Urinary bladder (tissue), 4 donors: ENCODE results near the gene TECPR2. TPM values are rescaled to one million over a fixed set of nuclear protein-coding genes. Genes with fewer than 3 reads are reported as not detected.
"Not testable (repeated sequence)": the region's sequence is repeated elsewhere in the genome, so short reads cannot be mapped to it uniquely, and the experiment has no call there.

Experiments
- DNase-seq: peaks from one replicate; pipeline ENCODE4 v3.0.0-alpha.2; 2015; ENCODE audit errors: extremely low spot score
- H3K27ac ChIP-seq: one replicate; pipeline ENCODE4 v1.5.1; 2013; ENCODE audit warnings: low read depth, mild to moderate bottlenecking, moderate library complexity
- H3K36me3 ChIP-seq: one replicate; pipeline ENCODE4 v1.6.1; 2013; ENCODE audit warnings: mild to moderate bottlenecking, moderate library complexity; ENCODE audit not compliant: insufficient read depth
- H3K4me1 ChIP-seq: one replicate; pipeline ENCODE4 v1.6.1; 2013; ENCODE audit warnings: mild to moderate bottlenecking, moderate library complexity; ENCODE audit not compliant: insufficient read depth
- H3K4me3 ChIP-seq: one replicate; pipeline ENCODE4 v1.5.1; 2013; ENCODE audit warnings: low read depth, low read length
- WGBS: extraction: QIAGEN DNeasy Blood & Tissue Kit; methylation state at CpG from one replicate; pipeline ENCODE4 v1.1.7; 2013; 5-methylcytosine and 5-hydroxymethylcytosine counted together
- polyA plus RNA-seq: library from polyadenylated mRNA; stranded (reverse); fragments of 200-250 nt; gene quantifications from one replicate; pipeline ENCODE4 v1.2.3, GENCODE V29; 2013
- total RNA-seq: library from RNA; depleted of rRNA; stranded (reverse); fragments of >200 nt; gene quantifications from one replicate; pipeline ENCODE4 v1.2.3, GENCODE V29; 2014
- donor health status: healthy with polysubstance abuse.
- donor health status: healthy.

TECPR2 gene
- total and polyA plus RNA-seq, 2 donors = 12.5 to 15.6 TPM

DNA sequence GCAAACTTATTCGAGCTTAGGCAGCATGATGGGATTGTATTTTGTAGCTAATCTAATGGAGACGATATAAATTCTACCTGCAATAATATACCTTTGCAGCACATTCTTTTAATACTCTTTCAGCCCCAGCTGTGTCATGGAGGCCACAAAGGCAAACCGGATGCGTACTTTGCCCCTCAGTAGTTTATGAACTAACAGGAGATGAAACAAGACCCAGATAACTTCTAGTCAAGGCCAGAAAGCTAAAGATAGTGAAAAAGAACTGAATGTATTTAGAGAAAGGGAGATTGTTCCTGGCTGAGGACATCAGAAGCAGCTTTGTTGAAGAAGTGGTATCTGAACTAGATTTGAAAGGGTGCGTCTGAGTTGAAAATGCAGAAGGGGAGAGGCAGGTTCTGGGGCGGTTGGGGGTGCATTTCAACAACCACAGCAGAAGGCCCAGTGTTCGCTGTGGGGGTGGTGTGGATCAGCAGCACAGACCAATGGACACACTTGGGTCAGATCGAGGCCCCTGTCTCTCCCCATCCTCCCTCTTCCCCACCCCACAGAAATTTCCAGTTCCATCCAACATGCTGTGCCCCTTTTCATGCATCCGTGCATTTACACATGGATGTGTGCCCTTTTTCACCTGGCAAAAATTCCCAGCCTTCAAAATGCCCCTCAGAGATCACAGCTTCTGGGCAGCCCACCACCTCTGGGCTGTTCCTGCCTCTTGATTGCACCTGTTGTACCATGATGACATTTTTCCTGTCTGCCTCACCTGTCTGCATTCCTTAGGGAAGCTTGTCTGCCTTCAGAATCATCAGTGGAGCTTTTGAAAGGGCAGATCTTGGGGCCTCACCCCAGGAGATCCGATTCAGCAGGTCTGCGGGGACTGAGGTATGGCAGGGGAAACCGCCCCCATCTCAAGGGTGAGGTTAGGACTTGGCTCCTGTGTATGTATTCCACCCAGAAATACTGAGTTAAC lies 41.0 kb upstream of the TECPR2 start:
- 92% methylated on average over 12 of the region's 12 CpGs for WGBS
- Histone ChIP-seq H3K4me1 (no peaks in the 10 kb centered on the region), H3K27ac (no peak overlapping the region), H3K4me3 (no peak overlapping the region), H3K36me3 (no peaks in the 10 kb centered on the region)
- no peak for DNase-seq

DNA sequence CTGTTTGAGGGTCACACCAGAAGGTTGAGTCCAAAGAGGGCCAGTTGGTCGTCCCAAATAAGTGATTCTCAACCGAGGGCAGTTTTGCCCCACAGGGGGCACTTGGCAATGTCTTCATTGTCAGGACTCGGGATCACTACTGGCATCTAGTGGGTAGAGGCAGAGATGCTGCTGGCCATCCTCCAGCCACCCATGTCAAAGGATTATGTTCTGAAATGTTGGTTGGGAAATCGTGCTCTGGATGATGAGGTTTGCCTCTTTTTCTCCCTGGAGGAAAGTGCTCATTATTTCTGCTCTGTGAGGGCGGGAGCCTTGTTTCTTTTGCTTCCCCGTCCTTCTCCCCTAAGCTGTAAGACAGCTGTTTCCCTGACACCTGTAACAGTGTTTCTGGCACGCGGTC lies 39.6 kb upstream of the TECPR2 start:
- no peak for DNase-seq
- Histone ChIP-seq H3K27ac (no peak overlapping the region), H3K4me3 (no peak overlapping the region), H3K4me1 (no peaks in the 10 kb centered on the region), H3K36me3 (no peaks in the 10 kb centered on the region)
- 38% methylated on average over 8 of the region's 8 CpGs for WGBS

DNA sequence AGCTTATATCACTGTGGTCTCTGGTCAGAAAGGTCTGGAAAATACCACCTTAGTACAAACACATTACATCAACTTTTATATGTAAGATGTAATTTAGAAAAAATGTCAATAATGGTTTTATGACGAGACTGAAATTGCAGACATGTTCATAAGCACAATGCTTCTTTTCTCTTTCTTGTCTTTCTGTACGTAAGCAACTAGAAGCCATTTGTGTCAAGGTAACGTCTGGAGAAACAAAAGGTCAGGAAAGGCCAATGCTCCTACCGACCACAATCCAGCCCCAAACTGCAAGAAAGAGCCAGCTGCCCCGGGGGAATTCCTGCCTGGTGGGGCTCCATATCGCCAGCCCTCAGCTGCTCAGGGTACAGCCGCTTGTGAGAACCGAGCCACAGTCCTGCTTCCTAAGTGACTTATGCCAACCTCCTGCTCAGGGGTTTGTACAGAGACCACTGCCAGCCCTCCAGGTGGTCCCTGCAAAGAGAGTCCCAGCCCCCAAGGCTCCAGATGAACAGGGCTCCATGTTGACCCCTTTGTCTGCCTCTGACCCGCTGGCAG lies 36.9 kb upstream of the TECPR2 start:
- Histone ChIP-seq H3K4me1 (no peaks in the 10 kb centered on the region), H3K36me3 (no peaks in the 10 kb centered on the region), H3K27ac (no peak overlapping the region), H3K4me3 (no peak overlapping the region)
- no peak for DNase-seq
- 83% methylated on average over 9 of the region's 9 CpGs for WGBS

DNA sequence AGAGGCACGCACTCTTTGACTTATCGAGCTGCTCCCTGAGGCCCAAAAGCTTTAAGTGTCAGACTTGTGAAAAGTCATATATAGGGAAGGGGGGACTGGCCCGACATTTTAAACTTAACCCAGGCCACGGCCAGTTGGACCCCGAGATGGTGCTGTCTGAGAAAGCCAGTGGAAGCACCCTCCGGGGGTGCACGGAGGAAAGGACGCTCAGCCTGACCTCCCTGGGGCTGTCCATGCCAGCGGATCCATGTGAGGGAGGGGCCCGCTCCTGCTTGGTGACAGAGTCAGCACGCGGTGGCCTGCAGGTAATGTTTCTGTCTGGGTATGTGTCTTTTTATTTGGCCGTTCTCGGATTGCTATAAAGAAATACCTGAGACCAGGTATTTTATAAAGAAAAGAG lies 36.2 kb upstream of the TECPR2 start:
- Histone ChIP-seq H3K36me3 (no peaks in the 10 kb centered on the region), H3K27ac (no peak overlapping the region), H3K4me3 (no peak overlapping the region), H3K4me1 (no peaks in the 10 kb centered on the region)
- DNase-seq = no peak
- 93% methylated on average over 14 of the region's 14 CpGs for WGBS

DNA sequence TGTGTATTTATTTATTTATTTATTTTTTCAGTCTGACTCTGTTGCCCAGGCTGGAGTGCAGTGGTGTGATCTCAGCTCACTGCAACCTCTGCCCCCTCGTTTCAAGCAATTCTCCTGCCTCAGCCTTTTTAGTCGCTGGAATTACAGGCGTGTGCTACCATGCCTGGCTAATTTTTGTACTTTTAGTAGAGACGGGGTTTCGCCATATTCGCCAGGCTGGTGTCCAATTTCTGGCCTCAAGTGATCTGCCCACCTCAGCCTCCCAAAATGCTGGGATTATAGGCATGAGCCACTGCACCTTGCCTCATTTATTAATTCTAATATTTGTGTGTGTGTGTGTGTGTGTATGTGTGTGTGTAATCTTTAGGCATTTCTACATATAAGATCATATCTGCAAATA lies 33.4 kb upstream of the TECPR2 start:
- DNase-seq, H3K27ac ChIP-seq, H3K4me1 ChIP-seq, H3K4me3 ChIP-seq, H3K36me3 ChIP-seq: not testable (repeated sequence)
- WGBS = 93% methylated on average over 6 of the region's 6 CpGs

DNA sequence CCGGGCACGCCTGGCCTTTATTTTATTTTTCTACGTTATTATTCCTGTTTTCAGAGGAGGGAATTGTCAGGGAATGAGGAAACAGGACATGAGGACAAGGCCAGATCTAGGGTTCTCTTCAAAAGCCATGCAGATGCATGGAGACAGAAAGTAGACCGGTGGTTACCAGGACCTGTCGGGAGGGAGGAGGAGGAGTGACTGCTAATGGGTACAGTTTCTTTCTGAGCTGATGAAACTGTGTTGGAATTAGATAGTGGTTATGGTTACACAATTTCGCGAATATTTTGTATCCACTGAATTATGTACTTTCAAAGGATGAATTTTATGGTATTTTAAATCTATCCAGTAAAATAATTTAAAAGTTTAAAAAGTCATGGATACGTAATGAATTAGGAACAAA lies 31.9 kb upstream of the TECPR2 start:
- 94% methylated on average over 8 of the region's 8 CpGs for WGBS
- Histone ChIP-seq H3K36me3 (no peaks in the 10 kb centered on the region), H3K4me1 (no peaks in the 10 kb centered on the region), H3K4me3 (no peak overlapping the region), H3K27ac (no peak overlapping the region)
- no peak for DNase-seq

DNA sequence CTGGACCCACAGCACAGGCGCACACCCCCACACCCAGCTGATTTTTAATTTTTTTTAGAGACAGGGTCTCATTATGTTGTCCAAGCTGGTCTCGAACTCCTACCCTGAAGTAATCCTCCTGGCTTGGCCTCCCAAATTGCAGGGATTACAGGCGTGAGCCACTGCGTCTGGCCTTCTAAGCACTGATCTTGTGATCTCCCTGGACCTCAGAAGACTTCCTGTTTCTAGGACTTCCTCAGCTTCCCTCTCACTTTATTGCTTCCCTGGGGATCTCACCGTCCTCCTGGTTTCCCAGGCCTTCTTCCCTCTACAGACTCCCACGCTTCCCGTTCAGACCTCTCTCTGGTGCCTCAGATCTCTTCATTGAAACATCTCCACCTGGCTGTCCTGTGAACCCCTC lies 29.4 kb upstream of the TECPR2 start:
- WGBS = 81% methylated on average over 7 of the region's 7 CpGs
- H3K27ac ChIP-seq = no peak overlapping the region
- no peaks in the 10 kb centered on the region for H3K4me1 ChIP-seq
- no peak for DNase-seq
- no peaks in the 10 kb centered on the region for H3K36me3 ChIP-seq
- no peak overlapping the region for H3K4me3 ChIP-seq

DNA sequence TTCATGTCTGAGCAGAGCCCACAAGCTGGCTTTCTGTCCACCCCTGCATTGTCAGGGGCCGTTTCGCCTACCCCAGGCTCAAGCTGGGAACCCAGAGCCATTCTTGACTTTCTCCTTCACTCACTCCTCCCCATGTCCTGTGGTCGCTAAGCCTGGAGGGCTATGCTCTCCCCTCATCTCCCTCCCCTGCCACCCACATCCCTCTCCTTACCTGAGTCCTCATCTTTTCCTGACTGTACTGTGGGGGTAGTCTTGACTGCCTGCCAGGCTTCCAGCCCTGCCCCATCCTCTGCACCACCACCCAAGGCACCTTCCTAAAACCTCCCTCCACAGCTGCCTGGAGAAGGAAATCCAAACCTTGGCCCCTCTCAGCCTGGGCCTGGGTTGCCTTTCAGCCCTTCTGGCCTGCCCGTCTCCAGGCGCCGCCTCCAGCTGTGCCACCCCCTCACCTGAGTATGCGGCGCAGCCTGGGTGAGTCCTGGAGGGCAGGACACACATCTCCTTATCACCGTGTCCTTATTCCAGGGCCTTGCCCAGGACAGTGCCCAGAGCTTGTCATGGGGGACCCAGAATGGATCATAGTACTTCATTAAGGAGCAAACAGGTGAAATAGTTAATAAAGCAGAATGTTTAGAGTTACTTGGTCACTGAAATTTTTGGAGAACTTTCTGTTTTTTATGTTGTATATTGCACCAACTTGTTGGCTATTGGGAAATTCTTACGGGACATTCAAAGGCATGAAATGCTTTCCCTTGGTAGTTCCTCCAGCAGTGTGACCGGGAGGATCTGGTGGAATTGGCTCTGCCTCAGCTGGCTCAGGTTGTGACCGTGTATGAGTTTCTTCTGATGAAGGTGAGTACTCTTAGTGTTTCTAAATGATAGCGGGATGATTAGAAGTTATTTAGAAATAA lies 28.7 kb upstream of the TECPR2 start:
- no peak for DNase-seq
- Histone ChIP-seq H3K27ac (no peak overlapping the region), H3K36me3 (no peaks in the 10 kb centered on the region), H3K4me3 (no peak overlapping the region), H3K4me1 (no peaks in the 10 kb centered on the region)
- 95% methylated on average over 13 of the region's 13 CpGs for WGBS

DNA sequence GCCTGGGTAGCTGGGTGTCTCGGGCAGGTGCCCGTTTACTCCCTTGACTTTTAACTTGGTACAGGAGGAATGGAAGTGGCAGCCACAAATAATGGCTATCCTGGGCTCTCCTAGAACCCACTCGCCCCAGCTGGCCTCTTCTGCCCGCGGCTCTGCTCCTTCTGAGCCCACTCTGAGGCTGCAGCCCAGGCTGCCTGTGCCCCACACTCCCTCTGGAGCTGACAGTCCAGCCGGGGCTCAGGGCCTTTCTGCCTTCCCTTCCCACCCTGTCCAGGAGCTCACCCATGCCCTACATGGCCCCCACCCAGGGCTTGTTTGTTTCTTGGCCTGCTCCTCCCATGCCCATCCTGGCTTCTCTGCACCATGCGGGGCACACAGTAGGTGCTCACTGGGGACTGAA lies 27.6 kb upstream of the TECPR2 start:
- DNase-seq = no peak
- WGBS = 92% methylated on average over 7 of the region's 7 CpGs
- H3K4me1 ChIP-seq = no peaks in the 10 kb centered on the region
- H3K36me3 ChIP-seq = no peaks in the 10 kb centered on the region
- no peak overlapping the region for H3K4me3 ChIP-seq
- H3K27ac ChIP-seq = no peak overlapping the region

DNA sequence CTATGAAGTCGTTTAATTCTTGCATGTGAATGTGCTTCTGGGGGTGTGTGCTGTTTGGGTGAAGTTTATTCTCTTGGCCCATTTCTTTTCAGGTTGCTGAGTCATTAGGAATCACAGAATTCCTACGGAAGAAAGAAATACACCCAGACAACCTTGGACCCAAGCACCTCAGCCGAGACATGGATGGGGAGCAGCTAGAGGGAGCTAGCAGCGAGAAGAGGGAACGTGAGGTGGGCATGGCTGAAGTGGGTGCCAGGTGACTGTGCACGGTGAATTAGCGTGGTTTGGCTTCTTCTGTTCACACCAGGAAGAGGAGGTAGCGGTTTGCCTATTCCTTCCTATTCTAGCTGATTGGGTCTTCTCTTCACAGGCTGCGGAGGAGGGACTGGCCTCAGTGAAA lies 24.0 kb upstream of the TECPR2 start:
- Histone ChIP-seq H3K4me3 (no peak overlapping the region), H3K27ac (no peak overlapping the region), H3K36me3 (peaks cover 3% of the 10 kb centered on the region), H3K4me1 (no peaks in the 10 kb centered on the region)
- WGBS = 91% methylated on average over 9 of the region's 9 CpGs
- no peak for DNase-seq

DNA sequence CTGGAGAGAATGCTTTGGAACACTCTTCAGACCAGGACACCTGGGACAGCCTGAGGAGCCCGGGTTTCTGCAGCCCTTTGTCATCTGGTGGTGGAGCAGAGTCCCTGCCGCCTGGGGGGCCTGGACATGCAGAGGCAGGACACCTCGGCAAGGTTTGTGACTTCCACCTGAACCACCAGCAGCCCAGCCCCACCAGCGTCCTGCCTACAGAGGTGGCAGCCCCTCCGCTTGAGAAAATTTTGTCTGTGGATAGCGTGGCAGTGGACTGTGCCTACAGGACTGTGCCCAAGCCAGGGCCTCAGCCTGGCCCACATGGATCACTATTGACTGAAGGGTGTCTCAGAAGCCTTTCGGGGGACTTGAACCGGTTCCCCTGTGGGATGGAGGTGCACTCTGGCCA lies 21.2 kb upstream of the TECPR2 start:
- H3K36me3 ChIP-seq = peaks cover 3% of the 10 kb centered on the region
- WGBS = 89% methylated on average over 8 of the region's 8 CpGs

DNA sequence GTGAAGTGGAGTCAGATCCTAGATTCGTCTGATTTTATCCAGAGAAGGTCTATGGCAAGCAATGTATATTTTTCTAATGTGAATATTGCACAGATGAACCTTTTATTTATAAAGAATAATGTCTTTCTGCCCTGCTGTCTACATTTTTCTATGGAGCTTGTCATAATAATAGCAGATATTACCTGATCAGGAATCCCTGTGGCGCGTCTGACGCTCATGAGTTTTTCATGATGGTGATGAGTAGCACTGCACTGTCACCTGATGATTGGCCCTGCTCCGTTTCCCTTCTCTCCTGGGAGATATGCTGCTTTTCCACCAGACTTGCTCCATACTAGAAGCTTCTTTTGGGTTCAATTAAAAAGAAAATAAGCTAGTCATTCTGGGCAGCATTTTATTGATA lies 20.5 kb upstream of the TECPR2 start:
- H3K36me3 ChIP-seq = peaks cover 3% of the 10 kb centered on the region
- no peak overlapping the region for H3K27ac ChIP-seq
- no peak overlapping the region for H3K4me3 ChIP-seq
- 87% methylated on average over 5 of the region's 5 CpGs for WGBS
- H3K4me1 ChIP-seq = no peaks in the 10 kb centered on the region
- DNase-seq = no peak

More for the DNA sequence above, 21.2 kb upstream of the TECPR2 start:
- Histone ChIP-seq H3K4me3 (no peak overlapping the region), H3K4me1 (no peaks in the 10 kb centered on the region), H3K27ac (no peak overlapping the region)
- DNase-seq = no peak

DNA sequence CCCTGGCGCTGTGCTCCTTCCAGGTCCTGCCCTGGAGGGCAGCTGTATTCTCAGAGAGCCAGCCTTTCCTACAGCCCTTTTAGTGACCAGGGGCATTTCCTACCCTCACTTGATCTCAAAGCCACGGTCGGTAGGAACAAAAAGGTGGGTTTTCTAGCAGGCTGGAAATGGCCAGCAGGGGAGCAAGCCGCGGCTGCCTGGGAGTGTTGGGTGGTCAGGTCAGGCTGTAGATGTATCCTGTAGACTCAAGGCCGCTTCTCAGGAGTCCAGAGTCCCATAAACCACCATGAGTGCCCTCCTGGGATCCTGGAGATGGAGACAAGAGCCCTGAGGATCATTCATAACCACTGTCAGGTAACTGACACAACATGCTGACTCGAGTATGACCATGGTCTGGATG lies 18.7 kb upstream of the TECPR2 start:
- Histone ChIP-seq H3K36me3 (peaks cover 3% of the 10 kb centered on the region), H3K4me1 (no peaks in the 10 kb centered on the region), H3K4me3 (no peak overlapping the region), H3K27ac (no peak overlapping the region)
- 92% methylated on average over 7 of the region's 7 CpGs for WGBS
- no peak for DNase-seq
